HL-60 (cell line): ENCODE measurements around the gene CCDC138.

Source experiments
- DNase-seq, 2 experiments: peaks; one replicate each; pipeline ENCODE4 v3.0.0-alpha.2; 2010 to 2020; ENCODE audit warnings: low read depth in 1 of 2, low spot score in 1 of 2
- H3K27ac ChIP-seq: fragments of 250-450 bp; sonication (Bioruptor Pico); replicated peaks from 2 replicates; pipeline ENCODE4 v1.5.1; 2020; ENCODE audit warnings: mild to moderate bottlenecking, moderate library complexity
- H3K27me3 ChIP-seq: fragments of 250-450 bp; sonication (Bioruptor Pico); 2 replicates; pipeline ENCODE4 v1.5.1; 2021; ENCODE audit warnings: mild to moderate bottlenecking, moderate library complexity; ENCODE audit not compliant: insufficient read depth, poor library complexity, severe bottlenecking
- H3K4me3 ChIP-seq: replicated peaks from 2 replicates; pipeline ENCODE4 v1.5.1; 2011; ENCODE audit warnings: mild to moderate bottlenecking, control low read depth, low read length; ENCODE audit not compliant: insufficient read depth
- GABPA ChIP-seq: IDR thresholded peaks from 2 replicates; pipeline ENCODE4 v1.6.1; 2012; ENCODE audit warnings: low read depth
- POLR2AphosphoS5 ChIP-seq: IDR thresholded peaks from 2 replicates; pipeline ENCODE4 v1.6.1; 2012; ENCODE audit warnings: low read depth
- SPI1 ChIP-seq: IDR thresholded peaks from 2 replicates; pipeline ENCODE4 v1.6.1; 2012; ENCODE audit warnings: low read depth, mild to moderate bottlenecking, borderline replicate concordance
- TF ChIP-seq, protein P1 (sequence below): IDR thresholded peaks from 2 replicates; pipeline ENCODE4 v1.6.1; 2012; ENCODE audit warnings: low read depth; ENCODE audit not compliant: insufficient replicate concordance
- TF ChIP-seq, protein P2 (sequence below): IDR thresholded peaks from one replicate; pipeline ENCODE4 v1.5.1; 2011; ENCODE audit warnings: low read length, control low read depth, inconsistent platforms; ENCODE audit not compliant: insufficient read depth

Gene CCDC138

DNA sequence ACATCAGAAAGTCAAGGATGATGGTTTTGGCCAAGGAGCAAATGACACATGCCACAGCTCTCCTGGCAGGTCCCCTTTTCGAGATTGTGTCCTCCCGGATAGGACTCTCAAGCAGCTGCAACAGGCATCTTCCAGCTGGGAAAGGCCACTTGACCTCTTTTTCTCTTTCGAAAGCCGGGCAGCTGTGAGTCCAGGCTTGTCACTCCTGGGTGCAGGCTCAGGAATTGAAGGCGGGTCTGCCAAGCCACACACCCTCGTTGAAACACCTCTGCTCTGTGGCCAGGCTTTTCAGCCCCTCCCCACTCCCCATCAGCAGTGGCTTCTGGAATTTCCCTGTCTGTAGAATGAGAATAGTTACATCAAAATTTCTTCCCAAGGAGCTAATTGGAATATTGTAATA lies 98.0 kb downstream of the CCDC138 start:
- no peaks in the 10 kb centered on the region for H3K27me3 ChIP-seq
- no peak for TF ChIP-seq POLR2AphosphoS5
- TF ChIP-seq, protein P1, sequence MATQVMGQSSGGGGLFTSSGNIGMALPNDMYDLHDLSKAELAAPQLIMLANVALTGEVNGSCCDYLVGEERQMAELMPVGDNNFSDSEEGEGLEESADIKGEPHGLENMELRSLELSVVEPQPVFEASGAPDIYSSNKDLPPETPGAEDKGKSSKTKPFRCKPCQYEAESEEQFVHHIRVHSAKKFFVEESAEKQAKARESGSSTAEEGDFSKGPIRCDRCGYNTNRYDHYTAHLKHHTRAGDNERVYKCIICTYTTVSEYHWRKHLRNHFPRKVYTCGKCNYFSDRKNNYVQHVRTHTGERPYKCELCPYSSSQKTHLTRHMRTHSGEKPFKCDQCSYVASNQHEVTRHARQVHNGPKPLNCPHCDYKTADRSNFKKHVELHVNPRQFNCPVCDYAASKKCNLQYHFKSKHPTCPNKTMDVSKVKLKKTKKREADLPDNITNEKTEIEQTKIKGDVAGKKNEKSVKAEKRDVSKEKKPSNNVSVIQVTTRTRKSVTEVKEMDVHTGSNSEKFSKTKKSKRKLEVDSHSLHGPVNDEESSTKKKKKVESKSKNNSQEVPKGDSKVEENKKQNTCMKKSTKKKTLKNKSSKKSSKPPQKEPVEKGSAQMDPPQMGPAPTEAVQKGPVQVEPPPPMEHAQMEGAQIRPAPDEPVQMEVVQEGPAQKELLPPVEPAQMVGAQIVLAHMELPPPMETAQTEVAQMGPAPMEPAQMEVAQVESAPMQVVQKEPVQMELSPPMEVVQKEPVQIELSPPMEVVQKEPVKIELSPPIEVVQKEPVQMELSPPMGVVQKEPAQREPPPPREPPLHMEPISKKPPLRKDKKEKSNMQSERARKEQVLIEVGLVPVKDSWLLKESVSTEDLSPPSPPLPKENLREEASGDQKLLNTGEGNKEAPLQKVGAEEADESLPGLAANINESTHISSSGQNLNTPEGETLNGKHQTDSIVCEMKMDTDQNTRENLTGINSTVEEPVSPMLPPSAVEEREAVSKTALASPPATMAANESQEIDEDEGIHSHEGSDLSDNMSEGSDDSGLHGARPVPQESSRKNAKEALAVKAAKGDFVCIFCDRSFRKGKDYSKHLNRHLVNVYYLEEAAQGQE: no peak
- TF ChIP-seq, protein P2, sequence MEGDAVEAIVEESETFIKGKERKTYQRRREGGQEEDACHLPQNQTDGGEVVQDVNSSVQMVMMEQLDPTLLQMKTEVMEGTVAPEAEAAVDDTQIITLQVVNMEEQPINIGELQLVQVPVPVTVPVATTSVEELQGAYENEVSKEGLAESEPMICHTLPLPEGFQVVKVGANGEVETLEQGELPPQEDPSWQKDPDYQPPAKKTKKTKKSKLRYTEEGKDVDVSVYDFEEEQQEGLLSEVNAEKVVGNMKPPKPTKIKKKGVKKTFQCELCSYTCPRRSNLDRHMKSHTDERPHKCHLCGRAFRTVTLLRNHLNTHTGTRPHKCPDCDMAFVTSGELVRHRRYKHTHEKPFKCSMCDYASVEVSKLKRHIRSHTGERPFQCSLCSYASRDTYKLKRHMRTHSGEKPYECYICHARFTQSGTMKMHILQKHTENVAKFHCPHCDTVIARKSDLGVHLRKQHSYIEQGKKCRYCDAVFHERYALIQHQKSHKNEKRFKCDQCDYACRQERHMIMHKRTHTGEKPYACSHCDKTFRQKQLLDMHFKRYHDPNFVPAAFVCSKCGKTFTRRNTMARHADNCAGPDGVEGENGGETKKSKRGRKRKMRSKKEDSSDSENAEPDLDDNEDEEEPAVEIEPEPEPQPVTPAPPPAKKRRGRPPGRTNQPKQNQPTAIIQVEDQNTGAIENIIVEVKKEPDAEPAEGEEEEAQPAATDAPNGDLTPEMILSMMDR: no peak
- TF ChIP-seq GABPA: no peak
- no peak for DNase-seq
- no peak overlapping the region for H3K4me3 ChIP-seq
- H3K27ac ChIP-seq: no peak overlapping the region

GRCh38 chr2:108889907-108890306 lies 103.3 kb downstream of the CCDC138 start:
- no peaks in the 10 kb centered on the region for H3K27me3 ChIP-seq
- no peak overlapping the region for H3K27ac ChIP-seq
- no peak for TF ChIP-seq POLR2AphosphoS5
- TF ChIP-seq, protein P2: no peak
- TF ChIP-seq GABPA: no peak
- TF ChIP-seq, protein P1: no peak
- no peak for TF ChIP-seq SPI1
- no peak for DNase-seq
- no peak overlapping the region for H3K4me3 ChIP-seq

DNA sequence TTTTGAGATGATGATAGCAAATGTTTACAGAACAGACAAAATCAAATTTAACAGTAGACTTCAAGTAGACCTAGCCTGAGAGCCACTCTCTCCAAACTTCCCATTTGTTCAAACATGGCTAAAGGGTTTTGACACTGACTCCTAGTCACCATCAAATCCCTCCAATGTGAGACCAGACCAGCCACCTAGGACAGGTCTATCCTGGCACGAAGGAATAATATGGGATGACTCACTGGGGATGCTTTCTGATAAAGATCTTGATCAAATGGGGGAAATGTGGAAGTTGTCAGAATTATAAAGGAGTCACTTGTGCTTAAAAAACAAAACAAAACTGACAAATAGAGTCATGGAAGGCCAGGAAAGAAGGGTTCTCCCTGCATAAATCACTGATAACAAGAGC lies 106.7 kb downstream of the CCDC138 start:
- TF ChIP-seq, protein P1: no peak
- TF ChIP-seq GABPA: no peak
- no peak for TF ChIP-seq SPI1
- no peak for TF ChIP-seq POLR2AphosphoS5
- TF ChIP-seq, protein P2: no peak
- Histone ChIP-seq H3K27ac (no peak overlapping the region), H3K4me3 (no peak overlapping the region), H3K27me3 (no peaks in the 10 kb centered on the region)
- no peak for DNase-seq
